PC-3 (cell line): ENCODE measurements around the gene ECE1.

Source experiments
- EZH2 ChIP-seq: fragments of 300-600 bp; sonication (generic); IDR thresholded peaks from one replicate; pipeline ENCODE4 v1.6.1; 2017; ENCODE audit warnings: antibody characterized with exemption, mild to moderate bottlenecking, low read length; ENCODE audit not compliant: unreplicated experiment
- EZH2phosphoT487 ChIP-seq: fragments of 300-600 bp; sonication (generic); IDR thresholded peaks from 2 replicates; pipeline ENCODE4 v1.6.1; 2018; ENCODE audit warnings: mild to moderate bottlenecking, antibody characterized with exemption, low read length, borderline replicate concordance
- TF ChIP-seq, protein P1 (sequence below): fragments of 300-600 bp; sonication (generic); conservative IDR thresholded peaks from 2 replicates; pipeline ENCODE4 v1.5.1; 2017; ENCODE audit warnings: antibody characterized with exemption, low read depth, mild to moderate bottlenecking, low read length

GRCh38 chr1:21188235-21188634 lies 102.0 kb downstream of the ECE1 start:
- TF ChIP-seq, protein P1, sequence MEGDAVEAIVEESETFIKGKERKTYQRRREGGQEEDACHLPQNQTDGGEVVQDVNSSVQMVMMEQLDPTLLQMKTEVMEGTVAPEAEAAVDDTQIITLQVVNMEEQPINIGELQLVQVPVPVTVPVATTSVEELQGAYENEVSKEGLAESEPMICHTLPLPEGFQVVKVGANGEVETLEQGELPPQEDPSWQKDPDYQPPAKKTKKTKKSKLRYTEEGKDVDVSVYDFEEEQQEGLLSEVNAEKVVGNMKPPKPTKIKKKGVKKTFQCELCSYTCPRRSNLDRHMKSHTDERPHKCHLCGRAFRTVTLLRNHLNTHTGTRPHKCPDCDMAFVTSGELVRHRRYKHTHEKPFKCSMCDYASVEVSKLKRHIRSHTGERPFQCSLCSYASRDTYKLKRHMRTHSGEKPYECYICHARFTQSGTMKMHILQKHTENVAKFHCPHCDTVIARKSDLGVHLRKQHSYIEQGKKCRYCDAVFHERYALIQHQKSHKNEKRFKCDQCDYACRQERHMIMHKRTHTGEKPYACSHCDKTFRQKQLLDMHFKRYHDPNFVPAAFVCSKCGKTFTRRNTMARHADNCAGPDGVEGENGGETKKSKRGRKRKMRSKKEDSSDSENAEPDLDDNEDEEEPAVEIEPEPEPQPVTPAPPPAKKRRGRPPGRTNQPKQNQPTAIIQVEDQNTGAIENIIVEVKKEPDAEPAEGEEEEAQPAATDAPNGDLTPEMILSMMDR: no peak
- TF ChIP-seq EZH2 (no peak), EZH2phosphoT487 (no peak)
